Measurements from ENCODE around the gene CD80.

The CD80 gene

GRCh38 chr3:119542168-119542767 lies 17.1 kb downstream of the CD80 start:
- no peak for DNase-seq

- DNase-seq, result no peak
These were observed 17.9 kb downstream of the CD80 start for GRCh38 chr3:119541547-119541946.

DNA sequence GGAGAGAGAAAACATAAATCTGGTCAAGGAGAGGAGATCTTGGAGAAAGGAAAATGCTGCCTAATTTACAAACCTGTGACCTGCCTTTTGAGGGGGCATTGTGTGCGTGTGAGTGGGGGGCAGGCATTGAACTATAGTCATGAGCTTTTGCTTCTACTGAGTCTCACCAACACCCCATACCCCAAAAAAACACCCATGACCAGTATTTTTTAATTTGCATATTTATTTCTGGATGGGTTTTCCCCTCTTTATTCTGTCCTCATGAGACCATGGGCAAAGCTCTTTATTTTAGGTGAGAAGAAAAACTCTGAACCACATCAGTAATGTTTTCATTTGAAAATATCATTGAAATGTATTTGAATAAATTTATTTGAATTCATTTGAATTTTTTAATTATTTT lies 20.6 kb downstream of the CD80 start:
- DNase-seq, result no peak

DNA sequence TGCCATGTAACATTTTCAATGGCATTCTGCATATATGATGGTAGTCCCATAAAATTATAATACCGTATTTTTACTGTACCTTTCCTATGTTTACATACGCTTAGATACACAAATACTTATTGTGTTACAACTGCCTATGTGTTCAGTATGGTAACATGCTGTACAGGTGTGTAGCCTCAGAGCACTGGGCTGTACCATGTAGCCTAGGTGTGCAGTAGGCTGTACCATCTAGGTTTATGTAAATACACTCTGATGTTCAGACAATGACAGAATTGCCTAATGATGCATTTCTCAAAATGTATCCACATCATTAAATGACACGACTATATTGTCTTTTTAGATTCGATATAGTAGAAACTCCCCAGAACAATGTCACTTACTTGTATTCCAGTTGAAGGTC lies 22.7 kb downstream of the CD80 start:
- no peak for DNase-seq

GRCh38 chr3:119534296-119534695 lies 25.1 kb downstream of the CD80 start:
- no peak for DNase-seq

DNA sequence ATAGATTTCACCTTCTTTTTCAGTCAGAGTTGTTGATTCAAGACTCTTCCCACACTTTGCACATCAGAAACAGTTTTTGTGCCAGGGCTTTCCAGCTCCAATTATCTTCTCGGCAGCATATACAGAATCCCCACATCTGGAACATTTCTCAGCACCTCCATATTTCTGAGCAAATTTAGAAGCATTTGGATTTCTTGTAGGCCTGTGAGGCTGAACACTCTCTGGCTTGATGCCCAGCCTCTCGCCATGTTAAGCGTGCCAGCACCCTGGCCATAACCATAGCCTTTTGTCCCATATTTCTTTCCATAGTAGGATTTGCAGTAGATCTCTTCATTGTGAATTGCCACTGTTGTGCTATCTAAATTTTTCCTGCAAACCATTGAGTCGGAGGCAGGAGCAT lies 28.3 kb downstream of the CD80 start:
- no peak for DNase-seq

DNA sequence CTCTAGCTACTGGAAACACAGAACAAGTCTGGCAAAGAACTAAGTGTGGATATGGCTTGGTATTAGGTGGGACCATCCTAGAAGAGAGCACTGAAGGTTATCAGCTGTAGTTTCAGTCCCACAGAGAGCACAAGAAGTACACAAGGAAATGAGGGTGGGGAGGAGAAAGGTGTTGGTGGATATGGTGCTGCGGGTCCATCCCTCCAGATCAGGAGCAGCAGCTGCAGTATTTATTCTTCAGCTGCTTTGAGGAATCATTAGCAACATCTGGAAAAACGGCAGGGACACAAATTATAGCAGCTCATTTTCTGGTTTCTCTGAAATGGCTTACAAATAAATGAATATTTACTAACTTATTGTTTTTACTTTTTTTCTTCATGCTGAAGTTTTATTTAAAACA lies 29.0 kb downstream of the CD80 start:
- DNase-seq, result no peak

DNA sequence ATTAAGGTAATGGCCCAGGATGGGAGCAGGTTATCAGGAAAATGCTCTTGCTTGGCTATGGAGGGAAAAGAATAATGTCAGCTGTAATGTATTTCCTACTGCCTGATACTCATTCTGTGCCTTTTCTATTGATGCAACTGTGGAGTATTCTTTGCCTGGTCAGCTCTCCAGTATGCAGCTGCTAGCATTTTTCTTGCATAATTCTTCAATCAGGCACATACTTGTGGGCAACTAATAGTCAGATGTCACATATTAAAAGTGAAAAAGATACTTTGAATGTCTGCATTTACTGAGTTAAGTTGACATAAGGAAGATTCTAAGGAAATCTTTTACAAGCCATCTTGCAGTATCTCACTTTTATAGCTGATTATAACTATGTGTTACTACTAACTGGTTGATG lies 29.5 kb downstream of the CD80 start:
- no peak for DNase-seq

GRCh38 chr3:119527714-119528113 lies 31.7 kb downstream of the CD80 start:
- no peak for DNase-seq

GRCh38 chr3:119524931-119525662 lies 34.3 kb downstream of the CD80 start:
- no peak for DNase-seq

DNA sequence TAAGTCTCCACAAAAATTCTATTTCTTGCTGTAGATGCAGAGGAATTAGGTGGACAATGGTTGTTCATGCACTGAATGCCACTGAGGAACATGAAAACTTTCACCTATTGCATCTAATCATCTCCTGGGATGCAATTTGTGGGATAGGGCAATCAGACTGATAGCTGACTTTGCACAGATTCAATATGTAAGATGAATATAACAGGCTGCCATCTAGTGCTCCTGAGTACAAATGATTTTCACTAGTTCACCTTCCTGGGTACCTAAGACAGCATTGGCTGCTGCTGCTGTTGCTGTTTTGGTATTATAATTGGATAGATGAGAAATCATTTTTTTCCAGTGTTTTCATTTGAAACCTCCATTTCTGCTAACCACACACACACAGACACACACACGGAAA lies 41.4 kb downstream of the CD80 start:
- no peak for DNase-seq

DNA sequence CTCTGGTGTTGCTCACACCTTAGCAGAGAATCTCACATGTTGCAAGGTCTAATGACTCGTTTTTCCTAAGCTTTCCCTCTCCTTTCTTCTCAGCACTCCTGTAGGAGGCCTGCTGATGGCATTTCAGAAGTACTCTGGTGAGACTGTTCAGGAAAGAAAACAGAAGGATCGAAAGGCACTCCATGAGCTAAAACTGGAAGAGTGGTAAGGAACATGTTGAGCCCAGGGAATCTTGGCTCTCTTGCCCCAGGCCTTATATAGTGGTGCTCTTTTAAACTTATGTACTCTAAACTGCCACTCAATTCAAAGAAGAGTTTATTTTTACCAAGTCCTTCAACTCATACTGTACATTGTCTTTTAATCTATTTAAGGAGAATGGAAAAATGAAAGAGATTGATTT lies 42.3 kb downstream of the CD80 start:
- no peak for DNase-seq

GRCh38 chr3:119514637-119515036 lies 44.8 kb downstream of the CD80 start:
- DNase-seq, result no peak

DNA sequence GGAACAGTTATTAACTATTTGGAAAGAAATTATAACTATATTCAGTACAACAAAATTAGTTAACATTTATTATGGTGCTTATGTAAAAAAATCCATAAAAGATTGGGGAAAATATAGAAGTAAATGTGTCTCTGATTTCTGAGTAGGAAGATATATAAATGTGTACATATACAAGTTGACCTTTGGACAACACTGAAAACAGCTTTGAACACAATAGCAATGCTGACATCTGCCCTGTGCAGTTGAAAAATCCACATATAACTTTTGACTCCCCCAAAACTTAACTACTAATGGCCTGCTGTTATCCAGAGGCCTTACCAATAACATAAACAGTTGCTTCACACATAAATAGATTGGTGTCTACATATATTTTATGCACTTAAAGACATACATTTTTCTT lies 48.7 kb downstream of the CD80 start:
- no peak for DNase-seq

- DNase-seq, result no peak
These were observed 51.1 kb downstream of the CD80 start for GRCh38 chr3:119508172-119508845.

- DNase-seq, result no peak
These were observed 52.0 kb downstream of the CD80 start for GRCh38 chr3:119507404-119507803.

- no peak for DNase-seq
These were observed 52.8 kb downstream of the CD80 start for GRCh38 chr3:119506631-119507030.

DNA sequence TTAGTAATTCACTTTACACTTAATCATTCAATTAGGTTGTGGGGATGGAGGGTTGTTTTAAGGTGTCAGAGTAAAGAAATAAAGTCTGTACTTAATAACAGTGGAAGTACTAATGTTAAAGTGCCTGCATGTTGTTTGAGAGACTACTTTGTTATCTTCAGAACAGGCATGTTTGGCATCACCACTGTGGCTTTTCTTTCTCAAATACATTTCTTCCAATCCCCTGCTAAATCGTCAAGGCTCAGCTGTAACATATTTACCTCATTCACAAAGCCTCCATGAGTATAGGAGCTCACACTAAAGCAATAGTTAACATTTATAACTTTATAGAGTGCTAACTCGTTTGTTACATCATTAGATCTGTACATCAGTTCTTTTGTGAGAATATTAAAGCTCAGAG lies 58.5 kb downstream of the CD80 start:
- no peak for DNase-seq

GRCh38 chr3:119500265-119500664 lies 59.1 kb downstream of the CD80 start:
- DNase-seq, result no peak

DNA sequence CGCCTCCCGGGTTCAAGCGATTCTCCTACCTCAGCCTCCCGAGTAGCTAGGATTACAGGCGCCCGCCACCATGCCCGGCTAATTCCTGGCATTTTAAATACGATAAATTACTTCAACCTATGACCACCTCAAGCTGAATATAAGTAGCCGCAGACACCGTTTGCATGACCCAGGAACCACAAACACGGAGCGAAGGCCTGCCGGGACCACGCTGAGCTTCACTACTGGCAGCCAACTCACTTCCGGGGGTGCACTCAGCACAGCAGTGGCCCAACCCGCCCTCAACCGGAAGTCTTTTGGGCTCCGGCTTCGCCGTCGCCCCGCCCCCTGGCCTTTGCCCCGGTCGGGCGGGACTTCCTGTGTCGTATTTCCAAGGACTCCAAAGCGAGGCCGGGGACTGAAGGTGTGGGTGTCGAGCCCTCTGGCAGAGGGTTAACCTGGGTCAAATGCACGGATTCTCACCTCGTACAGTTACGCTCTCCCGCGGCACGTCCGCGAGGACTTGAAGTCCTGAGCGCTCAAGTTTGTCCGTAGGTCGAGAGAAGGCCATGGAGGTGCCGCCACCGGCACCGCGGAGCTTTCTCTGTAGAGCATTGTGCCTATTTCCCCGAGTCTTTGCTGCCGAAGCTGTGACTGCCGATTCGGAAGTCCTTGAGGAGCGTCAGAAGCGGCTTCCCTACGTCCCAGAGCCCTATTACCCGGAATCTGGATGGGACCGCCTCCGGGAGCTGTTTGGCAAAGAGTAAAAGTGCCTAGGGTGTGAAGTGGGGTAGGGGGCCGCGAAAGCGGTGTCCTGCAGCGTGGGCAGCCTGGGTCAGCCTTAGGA lies 61.0 kb downstream of the CD80 start, which contains the start of gene TIMMDC1:
Gene TIMMDC1, plus strand, starts transcription at position 362 of the 826 bp plus-strand sequence. Its CDS starts 187 bp downstream, at position 549.
- DNase-seq, result peak; percentile 99

DNA sequence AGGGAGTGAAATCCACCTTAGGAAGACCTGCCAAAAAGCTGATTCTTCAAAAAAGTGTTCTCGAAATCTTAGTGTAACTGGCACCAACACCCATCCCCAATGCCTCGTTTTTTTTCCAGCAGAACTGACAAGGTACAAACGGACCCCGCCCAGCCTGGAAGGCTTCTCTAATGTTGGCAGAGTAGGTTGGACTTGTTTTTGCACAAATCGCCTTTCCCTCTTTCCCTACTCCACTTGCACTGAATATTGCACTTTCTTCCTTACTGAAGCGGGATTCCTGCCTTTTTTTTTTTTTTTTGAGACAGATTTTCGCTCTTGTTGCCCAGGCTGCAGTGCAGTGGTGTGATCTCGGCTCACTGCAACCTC lies 61.6 kb downstream of the CD80 start:
- no peak for DNase-seq

GRCh38 chr3:119494597-119494996 lies 64.8 kb downstream of the CD80 start:
- DNase-seq, result no peak

DNA sequence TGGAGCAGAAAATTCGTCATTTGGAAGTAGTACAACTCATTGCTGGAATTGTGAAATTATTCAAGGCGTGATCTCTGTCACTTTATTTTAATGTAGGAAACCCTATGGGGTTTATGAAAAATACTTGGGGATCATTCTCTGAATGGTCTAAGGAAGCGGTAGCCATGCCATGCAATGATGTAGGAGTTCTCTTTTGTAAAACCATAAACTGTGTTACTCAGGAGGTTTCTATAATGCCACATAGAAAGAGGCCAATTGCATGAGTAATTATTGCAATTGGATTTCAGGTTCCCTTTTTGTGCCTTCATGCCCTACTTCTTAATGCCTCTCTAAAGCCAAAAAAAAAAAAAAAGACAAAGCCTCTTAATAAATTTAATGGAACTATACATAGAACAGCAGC lies 66.6 kb downstream of the CD80 start:
- no peak for DNase-seq

All from islet precursor cell (in vitro differentiated cells).